ENCODE measurements around the gene CACNB1. TPM values are rescaled to one million over a fixed set of nuclear protein-coding genes. Genes with fewer than 3 reads are reported as not detected.

Gene CACNB1
- total RNA-seq = 16.9 TPM

DNA sequence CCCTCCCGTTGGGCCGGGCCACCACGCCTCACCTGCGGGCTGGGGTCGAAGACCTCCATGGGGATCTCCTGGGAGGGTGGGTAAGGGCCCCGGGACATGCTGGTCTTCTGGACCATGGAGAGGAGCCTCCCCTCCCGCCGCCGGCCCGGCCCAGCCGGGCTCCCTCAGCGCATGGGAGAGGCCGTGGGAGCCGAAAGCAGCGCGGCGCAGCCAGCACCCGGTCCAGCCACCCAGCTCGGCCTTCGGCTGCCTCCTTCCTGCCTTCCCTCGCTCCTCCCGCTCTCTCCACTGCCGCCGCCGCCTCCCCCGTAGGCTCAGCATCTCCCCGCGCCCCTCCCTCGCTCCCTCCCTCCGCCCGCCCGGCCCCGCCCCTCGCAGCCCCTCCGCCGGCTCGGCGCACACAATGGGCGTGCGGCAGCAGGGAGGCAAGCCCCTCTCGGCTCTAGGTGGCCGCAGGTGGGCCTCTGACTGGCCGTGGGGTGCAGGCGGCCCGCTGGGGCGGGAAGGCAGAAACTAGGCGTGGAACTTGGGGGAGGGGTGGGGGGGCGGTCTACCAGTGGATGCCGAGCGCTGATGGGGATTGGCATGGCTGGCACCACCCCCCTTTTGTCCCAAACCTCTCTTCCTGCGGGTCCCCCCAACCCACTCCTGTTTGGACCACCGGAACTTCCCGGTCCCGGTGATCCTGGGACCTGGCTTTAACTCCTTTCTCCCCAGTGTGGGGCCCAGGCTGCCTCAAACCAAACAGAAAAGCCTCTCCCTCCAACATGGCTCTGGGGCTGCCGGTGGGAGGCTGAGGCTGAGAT is at the start of gene CACNB1:
Gene CACNB1, minus strand, starts transcription at position 290 of the 806 bp plus-strand sequence. Its CDS starts 174 bp downstream, at position 116.
- DNase-seq (ENCODE audit: low spot score) = peak; percentile 88
- intact Hi-C loops (cut with DNase I) = no loop called here
- peak; percentile 67 for ATAC-seq

DNA sequence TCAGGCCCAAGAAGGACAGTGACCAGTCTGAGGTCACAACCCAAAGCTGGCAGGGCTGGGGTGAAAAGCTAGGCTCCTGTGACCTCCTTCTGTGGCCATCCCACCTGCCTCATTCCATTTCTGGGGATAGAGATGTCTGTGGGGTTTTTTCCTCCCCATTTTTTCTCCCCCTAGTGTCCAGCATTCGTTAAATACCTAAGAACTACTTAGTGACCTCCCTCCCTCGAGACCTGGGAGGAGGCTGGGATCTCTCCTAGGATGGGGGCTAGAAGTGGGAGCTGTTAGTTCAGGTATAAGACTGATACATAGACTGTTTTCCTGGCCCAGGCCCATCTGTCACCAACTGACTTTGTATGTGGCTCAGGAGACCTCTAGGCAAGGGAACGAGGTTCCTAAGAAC is 48.8 kb upstream of the CACNB1 start:
- no peak for ATAC-seq
- intact Hi-C loops (cut with DNase I) = no loop called here
- DNase-seq (ENCODE audit: low spot score) = no peak

DNA sequence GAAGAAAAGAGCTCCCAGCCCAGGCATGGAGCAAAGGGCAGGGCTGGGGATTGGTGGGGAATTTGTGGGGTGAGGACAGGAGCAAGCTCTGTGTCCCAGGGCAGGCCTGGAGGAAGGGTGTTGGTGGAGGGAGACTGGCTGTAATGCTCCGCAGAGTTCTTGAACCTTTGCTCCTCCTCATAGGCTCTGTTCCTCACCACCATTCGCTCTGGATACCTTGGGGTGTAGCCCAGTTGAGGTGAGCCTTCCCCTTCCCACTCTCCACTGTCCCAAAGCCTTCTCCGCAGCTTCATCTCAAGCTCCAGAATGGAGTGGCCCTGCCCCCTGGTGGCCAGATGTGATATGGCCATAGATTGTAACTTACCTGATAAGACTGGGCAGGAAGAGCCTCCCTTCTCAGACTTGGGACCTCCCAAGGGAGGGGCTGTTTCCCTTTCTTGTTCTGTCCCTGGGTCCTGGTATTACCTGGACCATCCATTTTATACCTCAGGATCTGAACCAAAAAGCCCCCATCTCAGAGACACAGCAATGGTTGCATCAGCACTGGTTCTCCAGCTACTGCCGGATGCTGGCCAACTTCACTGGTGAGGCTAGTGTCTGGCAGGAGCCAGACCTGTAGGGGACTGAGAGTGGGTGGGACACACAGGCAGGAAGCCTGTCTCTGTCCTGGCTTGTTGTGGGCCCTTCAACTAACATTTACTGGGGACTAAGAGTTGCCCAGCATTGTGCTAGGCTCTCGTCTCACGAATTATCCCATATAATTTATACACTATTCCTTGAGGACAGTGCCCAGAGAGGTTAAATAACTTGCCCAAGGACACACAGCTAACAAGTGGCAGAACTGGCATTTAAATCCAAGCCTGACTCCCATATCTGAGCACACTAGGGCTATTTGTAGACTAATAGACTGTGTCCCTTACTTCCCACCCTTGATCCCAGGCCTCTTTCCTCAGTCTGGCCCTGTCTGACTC is 47.4 kb upstream of the CACNB1 start:
- peak; percentile 94 for DNase-seq (ENCODE audit: low spot score)
- peak; percentile 93 for ATAC-seq
- intact Hi-C loops (cut with DNase I) = no loop called here

DNA sequence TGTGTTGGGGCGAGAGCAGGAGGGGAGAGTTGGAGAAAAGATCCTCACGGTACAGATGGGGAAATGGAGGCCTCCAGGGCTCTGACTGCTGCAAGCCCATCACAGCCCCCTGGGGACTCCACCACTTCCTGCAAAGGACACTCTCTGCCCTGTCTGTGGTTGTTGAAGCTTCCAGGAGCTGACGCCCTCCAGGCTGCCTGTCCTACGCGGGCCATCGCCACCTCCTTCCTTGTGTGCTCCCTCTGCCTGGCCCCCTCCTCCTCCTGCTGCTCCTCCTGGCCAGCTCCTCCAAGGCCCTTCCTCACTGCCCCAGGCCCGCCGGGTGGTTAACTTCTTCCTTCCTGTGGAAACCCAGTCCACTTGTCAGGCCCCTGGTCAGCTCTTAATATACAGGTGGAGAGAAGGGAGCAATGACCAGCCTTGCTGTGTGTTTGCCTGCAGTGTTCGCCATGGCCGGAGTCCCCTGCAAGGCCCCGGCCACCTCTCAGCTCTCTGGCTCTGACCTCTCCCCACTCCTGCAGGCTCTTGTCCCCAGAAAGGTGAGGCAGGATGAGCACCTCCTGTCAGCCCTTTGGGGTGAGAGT is 46.6 kb upstream of the CACNB1 start:
- DNase-seq (ENCODE audit: low spot score) (no peak), ATAC-seq (peak; percentile 48)
- intact Hi-C loops (cut with DNase I) = no loop called here

DNA sequence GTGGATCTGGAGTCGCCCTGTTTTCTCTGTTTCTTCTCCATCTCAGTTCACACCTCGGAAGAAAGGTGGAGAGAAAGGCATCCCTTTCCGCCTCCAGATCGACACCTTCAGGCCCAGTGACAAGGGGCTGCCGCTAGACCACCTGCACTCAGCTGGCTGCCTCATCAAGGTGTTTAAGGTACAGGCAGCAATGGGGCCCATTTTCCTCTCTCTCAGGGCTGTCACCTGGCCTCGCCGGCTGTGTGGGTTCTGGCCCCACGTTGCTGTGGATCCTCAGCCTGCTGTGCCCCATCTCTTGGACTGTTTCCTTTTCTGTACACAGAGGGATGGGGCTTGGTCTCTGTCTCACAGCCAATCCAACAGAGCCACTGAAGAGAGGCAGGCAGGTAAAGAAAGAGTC is 45.7 kb upstream of the CACNB1 start:
- intact Hi-C loops (cut with DNase I) = no loop called here
- DNase-seq (ENCODE audit: low spot score) (peak; percentile 38), ATAC-seq (no peak)

DNA sequence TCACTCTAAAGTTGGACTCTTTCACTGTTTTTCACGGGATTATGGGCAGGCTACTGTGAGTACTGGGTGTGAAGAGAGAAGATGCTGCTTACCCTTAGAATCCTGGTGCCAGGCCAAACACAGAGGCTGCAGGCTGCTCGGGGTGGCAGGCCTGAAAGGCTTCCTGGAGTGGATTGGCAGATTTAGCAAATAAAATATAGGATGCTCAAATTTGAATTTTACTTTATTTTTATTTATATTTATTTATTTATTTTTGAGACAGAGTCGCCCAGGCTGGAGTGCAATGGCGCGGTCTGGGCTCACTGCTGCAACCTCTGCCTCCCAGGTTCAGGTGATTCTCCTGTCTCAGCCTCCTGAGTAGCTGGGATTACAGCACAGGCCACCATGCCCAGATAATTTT is 43.2 kb upstream of the CACNB1 start:
- intact Hi-C loops (cut with DNase I) = no loop called here
- DNase-seq (ENCODE audit: low spot score) = peak; percentile 10
- ATAC-seq = no peak

DNA sequence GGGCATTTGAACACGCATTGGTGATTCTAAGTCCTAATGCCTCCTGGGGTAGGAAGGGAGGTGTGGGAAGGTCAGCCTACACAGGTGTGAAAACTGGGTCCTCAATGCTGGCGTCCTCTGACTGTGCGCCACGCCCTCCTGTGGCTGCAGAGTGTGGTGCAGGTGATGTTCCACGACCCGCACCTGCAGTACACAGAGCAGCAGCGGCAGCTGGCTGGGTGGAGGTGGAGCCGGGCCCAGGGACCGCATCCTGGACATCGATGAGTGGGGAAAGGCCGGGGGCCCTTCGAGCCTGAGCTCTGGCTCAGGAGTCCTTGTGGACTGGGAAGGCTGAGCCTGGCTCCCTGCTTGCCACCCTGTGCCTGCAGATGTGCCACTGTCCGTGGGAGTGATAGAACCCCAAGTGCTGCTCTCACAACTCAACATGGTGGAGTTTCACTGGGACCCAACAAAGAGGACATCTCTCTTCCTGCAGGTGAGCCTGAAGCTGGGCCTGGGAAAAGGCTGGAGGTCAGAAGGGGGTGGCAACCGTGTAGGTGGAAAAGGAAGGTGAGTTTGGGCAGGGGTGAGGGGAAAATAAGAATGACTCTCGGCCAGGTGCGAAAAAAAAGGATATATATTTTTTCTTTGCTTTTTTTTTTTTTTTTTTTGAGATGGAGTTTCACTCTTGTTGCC is 42.3 kb upstream of the CACNB1 start:
- ATAC-seq = no peak
- intact Hi-C loops (cut with DNase I) = no loop called here
- peak; percentile 37 for DNase-seq (ENCODE audit: low spot score)

DNA sequence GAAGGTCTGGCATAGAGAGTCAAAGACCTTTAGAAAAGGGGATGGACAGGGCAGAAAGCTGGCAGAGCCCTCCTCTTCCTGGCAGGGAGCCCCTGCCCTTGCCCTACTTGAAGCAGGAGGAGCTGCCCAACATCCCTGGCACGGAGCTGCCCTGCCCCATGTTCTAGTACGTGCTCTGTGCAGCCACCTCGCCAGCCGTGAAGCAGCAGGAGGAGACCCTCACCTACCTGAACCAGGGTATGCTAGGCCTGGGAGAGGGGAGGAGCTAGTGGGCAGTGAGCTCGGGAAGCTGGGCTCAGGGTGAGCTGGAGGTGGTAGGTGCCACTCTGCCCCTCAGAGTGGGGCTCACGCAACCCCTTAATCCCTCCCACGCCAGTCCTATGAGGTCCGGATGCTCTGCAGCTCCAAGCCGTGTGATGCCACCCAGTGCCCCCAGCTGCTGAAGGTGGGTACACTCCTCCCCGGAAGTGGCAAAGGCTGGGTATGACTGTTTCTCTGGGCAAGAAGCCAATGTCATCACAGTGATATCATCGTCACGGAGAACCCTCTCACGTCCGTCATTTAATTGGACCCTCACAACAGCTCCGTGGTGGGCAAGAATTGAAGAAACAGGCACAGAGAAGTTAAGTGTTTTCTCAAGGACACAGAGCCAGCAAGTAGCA is 41.0 kb upstream of the CACNB1 start:
- intact Hi-C loops (cut with DNase I) = no loop called here
- peak; percentile 45 for ATAC-seq
- no peak for DNase-seq (ENCODE audit: low spot score)

DNA sequence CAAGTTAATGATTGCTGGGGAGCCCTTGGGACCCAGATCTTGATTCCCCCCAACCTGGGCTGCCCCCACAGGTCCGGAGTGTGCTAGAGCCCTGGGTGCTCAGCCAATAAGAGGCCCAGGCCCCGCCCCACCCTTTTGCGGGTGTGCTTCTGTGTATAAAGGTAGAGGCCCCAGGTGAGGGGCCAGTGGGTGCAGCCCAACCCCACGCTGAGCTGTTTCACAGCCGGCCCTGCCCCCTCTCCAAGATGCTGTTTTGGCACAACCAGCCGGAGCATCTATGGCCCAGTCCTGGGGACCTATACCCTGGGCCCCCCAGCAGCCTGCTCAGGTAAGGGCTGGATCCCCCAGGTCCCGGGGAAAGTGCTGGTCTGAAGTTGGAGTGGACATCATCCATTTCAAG is 40.1 kb upstream of the CACNB1 start:
- intact Hi-C loops (cut with DNase I) = no loop called here
- ATAC-seq = no peak
- DNase-seq (ENCODE audit: low spot score) = no peak

DNA sequence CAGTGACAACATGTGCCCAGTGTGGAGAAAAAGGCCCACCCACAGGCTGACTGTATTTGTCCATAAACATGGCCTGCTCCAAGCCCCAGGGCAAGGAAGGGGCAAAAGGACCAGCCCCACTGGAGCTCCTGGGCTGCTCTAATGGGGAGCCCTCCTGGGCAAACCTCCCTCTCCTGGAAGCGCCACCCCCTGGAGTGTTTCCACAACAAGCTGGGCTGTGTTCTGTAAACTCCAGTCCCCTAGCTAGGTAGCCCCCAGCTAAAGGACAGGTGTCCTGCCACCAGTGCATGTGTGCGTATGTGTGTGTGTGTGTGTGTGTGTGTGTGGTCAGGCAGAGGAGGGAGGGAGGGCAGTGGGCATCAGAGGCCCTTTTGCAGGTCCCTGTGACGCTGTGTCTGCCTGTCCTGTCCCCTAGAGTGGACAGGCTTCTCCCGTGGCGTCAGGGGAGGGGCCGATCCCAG is 39.5 kb upstream of the CACNB1 start:
- intact Hi-C loops (cut with DNase I) = no loop called here
- DNase-seq (ENCODE audit: low spot score) (no peak), ATAC-seq (no peak)

DNA sequence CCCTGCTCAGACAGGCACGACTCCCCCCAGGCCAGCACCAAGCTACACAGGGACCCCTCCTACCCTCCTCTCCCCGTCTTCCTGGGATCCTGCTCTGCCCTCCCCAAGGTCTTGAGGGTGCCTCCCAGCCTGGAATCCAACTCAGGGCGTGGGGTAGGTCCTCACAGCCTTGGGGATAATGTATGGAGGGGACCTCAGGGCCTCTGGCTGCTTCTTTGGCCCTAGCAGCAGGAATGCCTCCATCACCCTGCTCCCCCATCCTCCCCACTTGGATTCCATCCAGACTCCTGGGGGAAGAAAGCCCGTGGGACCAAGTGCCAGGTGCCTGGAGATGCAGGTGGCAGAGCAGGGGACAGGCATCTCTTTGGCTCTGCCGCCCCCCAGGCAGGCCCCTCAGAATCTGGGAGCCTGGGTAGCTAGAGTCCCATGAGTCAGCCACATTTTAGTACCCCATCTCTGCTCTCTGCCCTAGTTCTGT is 39.0 kb upstream of the CACNB1 start:
- ATAC-seq = no peak
- intact Hi-C loops (cut with DNase I) = no loop called here
- no peak for DNase-seq (ENCODE audit: low spot score)

DNA sequence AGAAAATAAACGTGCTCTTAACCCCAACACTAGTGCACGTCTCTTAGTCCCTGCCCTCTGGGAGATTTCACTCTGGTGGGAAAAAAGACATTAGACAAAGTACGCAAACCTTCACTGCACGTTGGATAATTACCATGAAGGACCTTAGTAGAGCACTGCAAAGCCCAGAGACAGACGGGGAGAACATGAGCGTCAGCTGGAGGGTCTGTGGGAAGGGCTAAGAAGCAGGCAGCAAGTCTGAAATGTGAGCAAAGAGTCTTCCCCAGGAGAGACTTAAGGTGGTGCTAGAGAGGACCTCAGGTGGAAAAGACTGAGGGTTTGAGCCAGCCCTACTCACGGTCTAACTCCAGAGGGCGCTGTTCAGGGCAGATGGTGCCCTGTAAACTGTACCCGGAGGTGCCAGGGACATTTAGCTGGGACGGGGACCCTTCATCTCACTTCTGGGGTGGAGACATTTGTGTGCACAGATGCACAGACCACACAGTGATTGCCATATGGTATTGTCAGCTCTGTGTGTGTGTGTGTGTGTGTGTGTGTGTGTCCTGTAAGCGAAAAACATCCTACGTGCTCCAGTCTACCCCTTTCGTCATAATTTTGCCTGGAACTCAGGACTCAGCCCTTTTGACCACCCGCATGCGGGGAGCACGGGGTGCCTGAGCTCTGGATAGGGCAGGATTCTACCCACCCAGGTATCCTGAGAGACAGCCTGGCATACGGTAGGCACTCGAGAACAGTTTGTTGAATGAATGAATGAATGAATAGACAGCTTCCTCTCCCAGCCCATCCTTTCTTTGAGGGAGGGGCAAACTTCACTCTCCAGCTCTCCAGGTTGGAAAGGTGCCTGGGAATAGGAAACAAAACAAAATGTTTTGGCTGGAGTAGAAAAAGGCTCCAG is 38.3 kb upstream of the CACNB1 start:
- no peak for DNase-seq (ENCODE audit: low spot score)
- intact Hi-C loops (cut with DNase I) = no loop called here

DNA sequence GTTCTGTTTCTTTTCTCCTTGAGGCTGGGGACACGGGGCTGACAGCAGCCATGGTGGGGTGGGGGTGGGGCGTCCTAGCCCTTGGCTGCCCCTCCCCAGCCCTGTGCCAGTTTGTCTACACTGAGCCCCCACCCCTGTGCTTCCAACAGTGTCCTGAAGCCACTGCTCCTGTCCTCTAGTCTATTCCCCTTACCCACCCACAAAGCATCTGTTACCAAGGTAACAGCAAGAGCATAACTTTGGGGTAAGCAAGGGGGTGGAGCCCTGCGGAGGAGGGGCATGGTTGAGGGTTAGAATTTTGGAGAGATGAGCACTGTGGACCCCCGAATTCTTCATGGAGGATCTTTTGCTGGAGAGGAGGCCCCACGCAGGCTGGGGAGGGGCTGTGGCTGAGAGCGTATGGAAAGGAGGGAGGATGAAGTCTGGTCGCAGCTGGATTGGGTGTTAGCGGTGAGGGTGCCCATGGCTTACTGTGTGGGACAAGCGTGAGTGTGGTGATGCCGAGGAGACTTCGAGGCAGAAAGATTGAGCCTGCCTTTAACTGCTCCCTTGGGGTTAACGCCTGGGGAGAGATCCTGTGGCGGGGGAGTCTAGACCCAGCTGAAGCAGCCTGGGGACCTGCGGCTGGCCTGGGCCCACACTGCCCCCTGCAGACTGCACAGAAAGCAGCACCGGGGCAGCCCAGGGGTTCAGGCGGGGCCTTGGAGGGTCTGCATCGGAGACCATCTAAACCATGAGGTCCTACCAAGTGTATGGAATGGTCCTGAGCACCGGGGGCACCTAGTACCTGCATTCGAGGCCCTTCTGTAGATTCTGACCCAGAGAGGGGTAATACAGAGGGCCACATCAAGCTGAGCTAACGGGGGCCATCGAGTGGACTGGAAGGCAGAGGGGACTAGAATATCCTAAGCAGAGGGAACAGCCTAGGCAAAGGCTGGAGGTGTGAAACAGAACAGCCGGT is 34.4 kb upstream of the CACNB1 start:
- peak; percentile 82 for ATAC-seq
- intact Hi-C loops (cut with DNase I) = no loop called here
- no peak for DNase-seq (ENCODE audit: low spot score)

More for the DNA sequence above, 38.3 kb upstream of the CACNB1 start:
- ATAC-seq = no peak

DNA sequence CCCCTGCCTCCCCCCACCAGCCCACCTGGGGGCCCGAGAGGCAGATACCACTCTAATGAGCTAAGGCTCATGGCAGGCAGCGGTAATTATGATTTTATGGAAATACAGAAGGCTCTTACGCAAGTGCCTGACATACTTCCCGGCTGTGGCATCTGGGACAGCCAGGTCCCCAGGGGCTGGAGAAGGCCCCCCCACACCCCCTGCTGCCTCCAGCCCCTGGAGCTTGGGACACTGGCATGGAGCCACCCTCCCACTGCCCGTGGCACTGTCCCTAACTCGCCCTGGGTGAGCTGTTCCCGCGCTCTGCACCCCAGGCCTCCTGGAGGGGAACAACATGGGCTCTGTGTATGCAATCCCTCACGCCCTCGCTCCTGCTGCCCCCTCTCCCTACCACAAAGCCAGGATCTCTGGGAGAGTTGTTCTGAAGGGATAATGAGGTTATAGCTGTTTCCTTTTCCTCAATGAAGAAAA is 33.7 kb upstream of the CACNB1 start:
- intact Hi-C loops (cut with DNase I) = no loop called here
- peak; percentile 61 for ATAC-seq
- no peak for DNase-seq (ENCODE audit: low spot score)

DNA sequence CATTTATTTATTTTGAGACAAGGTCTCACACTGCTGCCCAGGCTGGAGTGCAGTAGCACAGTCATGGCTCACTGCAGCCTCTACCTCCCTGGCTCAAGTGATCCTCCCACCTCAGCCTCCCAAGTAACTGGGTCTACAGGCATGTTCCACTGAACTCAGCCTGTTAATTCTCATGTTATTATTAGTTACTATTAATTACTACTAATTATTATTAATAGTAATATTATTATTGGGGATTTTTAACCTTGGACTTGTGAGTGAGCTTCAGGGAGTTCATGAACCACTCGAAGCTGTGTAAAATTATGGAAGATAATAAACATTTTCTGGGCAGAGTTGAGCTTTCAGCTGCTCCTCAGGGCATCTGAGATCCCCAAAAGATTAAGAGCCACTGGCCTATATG is 32.9 kb upstream of the CACNB1 start:
- ATAC-seq (no peak), DNase-seq (ENCODE audit: low spot score) (no peak)
- intact Hi-C loops (cut with DNase I) = no loop called here

DNA sequence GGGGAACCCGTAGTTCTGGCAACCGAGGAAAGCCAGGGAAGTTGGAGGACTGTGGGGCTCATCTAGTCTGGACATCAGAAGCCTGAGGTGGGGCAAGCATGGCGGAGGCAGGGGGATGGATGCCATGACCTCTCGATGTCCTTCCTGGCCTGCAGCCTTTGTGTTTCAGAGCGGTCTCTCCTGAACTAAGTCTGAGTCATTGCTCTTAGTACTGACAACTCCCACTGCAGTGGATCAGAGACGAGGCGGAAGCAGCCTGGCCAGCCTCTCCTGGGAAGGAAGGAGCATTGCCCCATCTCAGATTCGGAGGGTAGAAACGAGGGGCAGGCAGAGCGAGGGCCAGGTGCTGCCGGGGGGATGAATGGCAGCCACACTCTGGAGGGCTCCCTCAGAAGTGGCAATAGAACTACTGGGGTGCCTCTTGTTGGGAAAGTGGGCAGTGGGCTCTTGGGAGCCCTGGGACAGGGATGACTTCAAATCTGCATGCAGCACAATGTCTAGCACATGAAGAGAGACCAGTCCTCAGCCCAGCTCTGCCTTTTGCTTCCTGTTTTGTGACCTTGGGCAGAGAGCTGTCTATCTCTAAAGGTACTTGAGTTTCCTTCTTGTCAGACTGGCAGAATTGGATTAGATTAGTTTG is 31.9 kb upstream of the CACNB1 start:
- intact Hi-C loops (cut with DNase I) = no loop called here
- DNase-seq (ENCODE audit: low spot score) (no peak), ATAC-seq (no peak)
